CD14-positive monocyte (primary cell): ENCODE data around the gene SLC4A5. TPM values are rescaled to one million over a fixed set of nuclear protein-coding genes. Genes with fewer than 3 reads are reported as not detected.

Experiments used
- DNase-seq, 3 donors: peaks; one replicate each; pipeline ENCODE4 v3.0.0-alpha.2; 2011 to 2022
- H2AFZ ChIP-seq: 2 replicates; pipeline ENCODE4 v1.6.0; 2012; ENCODE audit warnings: mild to moderate bottlenecking, low read depth, low read length, inconsistent platforms; ENCODE audit not compliant: insufficient read depth, poor library complexity, severe bottlenecking
- H3K27ac ChIP-seq, 2 donors: 1 replicate in 1 of 2; 2 replicates in 1 of 2; pipeline ENCODE4 v1.5.1; 2012 to 2013; ENCODE audit warnings: low read length in 2 of 2, control low read depth in 1 of 2, inconsistent platforms in 1 of 2, low read depth in 1 of 2, mild to moderate bottlenecking in 1 of 2
- H3K27me3 ChIP-seq, 2 donors: one replicate each; pipeline versions ENCODE4 v1.6.0 to v1.6.1; 2011 to 2013; ENCODE audit warnings: low read length in 2 of 2; ENCODE audit not compliant: control insufficient read depth in 2 of 2, insufficient read depth in 2 of 2
- H3K36me3 ChIP-seq, 2 donors: replicated peaks in 1 of 2; 1 replicate in 1 of 2; 2 replicates in 1 of 2; pipeline versions ENCODE4 v1.5.1 to v1.6.1; 2012 to 2013; ENCODE audit warnings: low read length in 2 of 2, control low read depth in 1 of 2, inconsistent platforms in 1 of 2, mild to moderate bottlenecking in 1 of 2; ENCODE audit not compliant: insufficient read depth in 2 of 2, control insufficient read depth in 1 of 2
- H3K4me1 ChIP-seq, 2 donors: 1 replicate in 1 of 2; 2 replicates in 1 of 2; pipeline versions ENCODE4 v1.5.1 to v1.6.1; 2012 to 2013; ENCODE audit warnings: low read length in 2 of 2, control low read depth in 1 of 2, inconsistent platforms in 1 of 2, mild to moderate bottlenecking in 1 of 2, moderate library complexity in 1 of 2; ENCODE audit not compliant: insufficient read depth in 2 of 2, control insufficient read depth in 1 of 2
- H3K4me2 ChIP-seq: replicated peaks from 2 replicates; pipeline ENCODE3; 2012; ENCODE audit warnings: low read length, moderate library complexity, mild to moderate bottlenecking; ENCODE audit not compliant: poor library complexity, severe bottlenecking; ENCODE audit errors: extremely low read depth
- H3K4me3 ChIP-seq, 3 experiments: fragments of 200-600 bp in 1 of 3; sonication (generic) in 1 of 3; replicated peaks in 1 of 3; 1 replicate in 2 of 3; 2 replicates in 1 of 3; pipeline ENCODE4 v1.5.1; 2011 to 2013; ENCODE audit warnings: low read length in 3 of 3, mild to moderate bottlenecking in 3 of 3, control low read depth in 2 of 3, low read depth in 2 of 3, inconsistent platforms in 1 of 3, moderate library complexity in 1 of 3
- H3K79me2 ChIP-seq: 2 replicates; pipeline ENCODE4 v1.6.0; 2012; ENCODE audit warnings: mild to moderate bottlenecking, control low read depth, inconsistent platforms, low read length, moderate library complexity; ENCODE audit not compliant: insufficient read depth
- H3K9ac ChIP-seq: 2 replicates; pipeline ENCODE4 v1.6.0; 2017; ENCODE audit warnings: low read length, mild to moderate bottlenecking; ENCODE audit not compliant: insufficient read depth, poor library complexity, severe bottlenecking
- H3K9me3 ChIP-seq, 2 donors: replicated peaks in 1 of 2; 1 replicate in 1 of 2; 2 replicates in 1 of 2; pipeline versions ENCODE4 v1.5.1 to v1.6.1; 2012 to 2013; ENCODE audit warnings: low read length in 2 of 2, control low read depth in 1 of 2; ENCODE audit not compliant: control insufficient read depth in 1 of 2, insufficient read depth in 1 of 2
- H4K20me1 ChIP-seq: 2 replicates; pipeline ENCODE4 v1.6.0; 2012; ENCODE audit warnings: mild to moderate bottlenecking, low read length, control low read depth, moderate library complexity; ENCODE audit not compliant: insufficient read depth
- H3K27ac Mint-ChIP-seq, 7 donors: one replicate each; pipeline ENCODE4 v1.8.0; 2020; ENCODE audit warnings: mild to moderate bottlenecking in 7 of 7, mixed read lengths in 7 of 7, moderate library complexity in 6 of 7, inconsistent platforms in 2 of 7
- H3K27me3 Mint-ChIP-seq, 3 donors: one replicate each; pipeline ENCODE4 v1.8.0; 2021 to 2022; ENCODE audit warnings: low read depth in 3 of 3, mild to moderate bottlenecking in 3 of 3, mixed read lengths in 3 of 3, moderate library complexity in 3 of 3, inconsistent platforms in 1 of 3
- H3K36me3 Mint-ChIP-seq, 2 donors: one replicate each; pipeline ENCODE4 v1.8.0; 2020; ENCODE audit warnings: mixed read lengths in 2 of 2, inconsistent platforms in 1 of 2, mild to moderate bottlenecking in 1 of 2
- H3K4me1 Mint-ChIP-seq: one replicate; pipeline ENCODE4 v1.8.0; 2020; ENCODE audit warnings: mild to moderate bottlenecking, mixed read lengths
- H3K4me3 Mint-ChIP-seq, 2 donors: one replicate each; pipeline ENCODE4 v1.8.0; 2020; ENCODE audit warnings: mild to moderate bottlenecking in 2 of 2, mixed read lengths in 2 of 2, moderate library complexity in 1 of 2
- H3K9me3 Mint-ChIP-seq, 7 donors: one replicate each; pipeline ENCODE4 v1.8.0; 2020 to 2022; ENCODE audit warnings: mixed read lengths in 7 of 7, mild to moderate bottlenecking in 6 of 7, moderate library complexity in 6 of 7, inconsistent platforms in 2 of 7
- WGBS: methylation state at CpG from one replicate; pipeline ENCODE4 v1.1.5; 2013; ENCODE audit warnings: missing lambda C conversion rate; ENCODE audit not compliant: insufficient coverage; 5-methylcytosine and 5-hydroxymethylcytosine counted together
- intact Hi-C, 2 donors: fragments of 100-400 bp; cut with micrococcal nuclease; formaldehyde crosslinking; loops; one replicate each; pipeline versions ENCODE4 v1.15.0 to v1.15.1; 2023
- polyA plus RNA-seq, 3 donors: library from polyadenylated mRNA; depleted of rRNA in 1 of 3; unstranded in 2 of 3; stranded (reverse) in 1 of 3; fragments of 300-500 nt in 2 of 3; fragments of >200 nt in 1 of 3; fragmentation: Illumina TruSeq in 2 of 3; gene quantifications; 1 replicate in 2 of 3; 2 replicates in 1 of 3; pipeline ENCODE4 v1.2.3, GENCODE V29; 2012 to 2021
- TF ChIP-seq, protein P1 (sequence below): fragments of 200-600 bp; IDR thresholded peaks from one replicate; pipeline ENCODE4 v1.8.0; 2022; ENCODE audit warnings: antibody characterized with exemption, mild to moderate bottlenecking

Gene SLC4A5
- polyA plus RNA-seq, 3 donors: 0.10 to 1.1 TPM; not detected in 1

DNA sequence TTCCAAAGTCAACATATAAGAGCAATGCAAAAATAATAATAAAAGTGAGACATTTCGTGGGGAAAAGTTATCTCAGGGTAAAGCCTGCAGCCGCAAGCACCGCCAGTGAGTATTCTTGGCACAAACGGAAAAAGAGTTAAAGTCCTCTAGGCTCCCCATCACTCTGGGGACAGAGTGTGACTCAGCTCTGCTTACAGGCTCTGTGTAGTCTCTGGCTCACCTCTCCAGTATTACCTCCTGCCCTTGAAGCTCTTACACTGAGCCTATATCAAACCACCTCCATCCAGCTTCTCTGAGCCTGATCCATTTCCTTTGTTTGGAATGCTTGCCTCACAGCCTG is 89.3 kb downstream of the SLC4A5 start:
- DNase-seq: no peak
- Mint-ChIP-seq H3K36me3 (no peaks in the 10 kb centered on the region), H3K4me3 (no peak overlapping the region), H3K27ac (no peak overlapping the region), H3K27me3 (peaks cover 0 to 2% (median 0%) of the 10 kb centered on the region in 3 donors), H3K9me3 (no peaks in the 10 kb centered on the region), H3K4me1 (peaks cover 4% of the 10 kb centered on the region)
- intact Hi-C loops: no loop called here
- no peak overlapping the region for H3K4me2 ChIP-seq
- H3K9ac ChIP-seq: no peak overlapping the region
- WGBS: 100% methylated on average over 2 of the region's 4 CpGs
- no peaks in the 10 kb centered on the region for H3K27me3 ChIP-seq
- H2AFZ ChIP-seq: no peak overlapping the region
- no peaks in the 10 kb centered on the region for H3K9me3 ChIP-seq
- TF ChIP-seq, protein P1, sequence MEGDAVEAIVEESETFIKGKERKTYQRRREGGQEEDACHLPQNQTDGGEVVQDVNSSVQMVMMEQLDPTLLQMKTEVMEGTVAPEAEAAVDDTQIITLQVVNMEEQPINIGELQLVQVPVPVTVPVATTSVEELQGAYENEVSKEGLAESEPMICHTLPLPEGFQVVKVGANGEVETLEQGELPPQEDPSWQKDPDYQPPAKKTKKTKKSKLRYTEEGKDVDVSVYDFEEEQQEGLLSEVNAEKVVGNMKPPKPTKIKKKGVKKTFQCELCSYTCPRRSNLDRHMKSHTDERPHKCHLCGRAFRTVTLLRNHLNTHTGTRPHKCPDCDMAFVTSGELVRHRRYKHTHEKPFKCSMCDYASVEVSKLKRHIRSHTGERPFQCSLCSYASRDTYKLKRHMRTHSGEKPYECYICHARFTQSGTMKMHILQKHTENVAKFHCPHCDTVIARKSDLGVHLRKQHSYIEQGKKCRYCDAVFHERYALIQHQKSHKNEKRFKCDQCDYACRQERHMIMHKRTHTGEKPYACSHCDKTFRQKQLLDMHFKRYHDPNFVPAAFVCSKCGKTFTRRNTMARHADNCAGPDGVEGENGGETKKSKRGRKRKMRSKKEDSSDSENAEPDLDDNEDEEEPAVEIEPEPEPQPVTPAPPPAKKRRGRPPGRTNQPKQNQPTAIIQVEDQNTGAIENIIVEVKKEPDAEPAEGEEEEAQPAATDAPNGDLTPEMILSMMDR: no peak
- H3K4me1 ChIP-seq: no peaks in the 10 kb centered on the region
- no peaks in the 10 kb centered on the region for H3K36me3 ChIP-seq
- H3K79me2 ChIP-seq: no peaks in the 10 kb centered on the region
- H3K4me3 ChIP-seq: no peak overlapping the region
- no peaks in the 10 kb centered on the region for H4K20me1 ChIP-seq
- no peak overlapping the region for H3K27ac ChIP-seq

DNA sequence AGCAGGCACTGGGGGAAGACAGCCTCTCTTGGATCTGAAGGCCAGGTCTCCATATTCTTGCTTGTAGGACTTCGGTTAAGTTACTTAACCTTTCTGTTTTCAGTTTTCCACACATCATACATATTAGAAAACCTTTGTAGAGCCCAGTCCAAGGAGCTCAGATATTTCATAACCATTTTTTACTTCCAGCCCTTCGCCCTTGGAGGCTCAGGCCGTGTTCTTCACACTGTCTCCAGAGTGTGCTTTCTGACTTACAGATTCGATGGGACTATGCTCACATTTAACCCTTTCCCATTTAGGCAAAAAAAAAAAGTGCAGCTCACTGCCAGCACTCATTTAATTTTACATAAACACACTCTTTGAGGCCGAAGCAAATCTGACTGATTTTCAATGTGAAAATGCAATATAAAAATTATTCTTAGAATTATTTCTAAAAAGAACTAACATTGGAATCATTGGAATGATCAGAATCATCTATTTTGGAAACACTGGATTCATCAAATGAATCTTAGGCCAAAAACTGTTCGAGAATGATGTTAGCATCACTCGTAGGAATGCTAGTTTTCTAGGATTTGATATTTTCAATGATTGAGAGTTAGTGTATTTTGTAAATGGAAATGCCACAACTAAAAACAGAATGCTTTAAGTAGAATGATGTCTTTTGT is 89.8 kb downstream of the SLC4A5 start:
- intact Hi-C loops: no loop called here
- peaks cover 0 to 2% (median under 1%) of the 10 kb centered on the region in 3 donors for H3K27me3 Mint-ChIP-seq
- Histone ChIP-seq H2AFZ (no peak overlapping the region), H4K20me1 (no peaks in the 10 kb centered on the region), H3K79me2 (no peaks in the 10 kb centered on the region), H3K4me2 (no peak overlapping the region), H3K36me3 (no peaks in the 10 kb centered on the region), H3K4me1 (no peaks in the 10 kb centered on the region), H3K27ac (no peak overlapping the region), H3K27me3 (no peaks in the 10 kb centered on the region), H3K4me3 (no peak overlapping the region), H3K9me3 (no peaks in the 10 kb centered on the region), H3K9ac (no peak overlapping the region)
- TF ChIP-seq, protein P1: no peak
- no peak for DNase-seq
- H3K9me3 Mint-ChIP-seq: no peaks in the 10 kb centered on the region
- WGBS: 98% methylated on average over 5 of the region's 7 CpGs
- no peaks in the 10 kb centered on the region for H3K36me3 Mint-ChIP-seq
- H3K4me1 Mint-ChIP-seq: peaks cover 4% of the 10 kb centered on the region
- H3K4me3 Mint-ChIP-seq: no peak overlapping the region
- H3K27ac Mint-ChIP-seq: no peak overlapping the region
